DOHH2 (cell line): ENCODE data around the gene ZNF594.

Experiments used
- H3F3A ChIP-seq: fragments of 200-600 bp; sonication (generic), shearing (Covaris generic); 2 replicates; pipeline ENCODE4 v1.6.0; 2016; ENCODE audit warnings: antibody characterized with exemption, mild to moderate bottlenecking; ENCODE audit not compliant: control insufficient read depth, insufficient read depth
- H3K27ac ChIP-seq: fragments of 200-600 bp; sonication (generic); 2 replicates; pipeline ENCODE4 v1.5.1; 2014; ENCODE audit warnings: low read depth, mild to moderate bottlenecking, low read length, moderate library complexity
- H3K27me3 ChIP-seq: fragments of 200-600 bp; sonication (generic); 2 replicates; pipeline ENCODE4 v1.6.1; 2014; ENCODE audit warnings: mild to moderate bottlenecking, low read length, mixed read lengths; ENCODE audit not compliant: control insufficient read depth
- H3K36me3 ChIP-seq: fragments of 200-600 bp; sonication (generic); 2 replicates; pipeline ENCODE4 v1.6.1; 2014; ENCODE audit warnings: mild to moderate bottlenecking, low read length, moderate library complexity, mixed read lengths; ENCODE audit not compliant: control insufficient read depth
- H3K4me1 ChIP-seq: fragments of 200-600 bp; sonication (generic); 2 replicates; pipeline ENCODE4 v1.6.1; 2014; ENCODE audit warnings: mild to moderate bottlenecking, low read length, mixed read lengths; ENCODE audit not compliant: control insufficient read depth
- H3K4me2 ChIP-seq: fragments of 200-600 bp; sonication (generic); 2 replicates; pipeline ENCODE4 v1.6.0; 2014; ENCODE audit warnings: mild to moderate bottlenecking, low read length, moderate library complexity
- H3K4me3 ChIP-seq: fragments of 200-600 bp; sonication (generic); 2 replicates; pipeline ENCODE4 v1.5.1; 2014; ENCODE audit warnings: mild to moderate bottlenecking, low read length, mixed read lengths
- H3K79me2 ChIP-seq: fragments of 200-600 bp; sonication (generic); 2 replicates; pipeline ENCODE4 v1.6.1; 2014; ENCODE audit warnings: mild to moderate bottlenecking, low read length, mixed read lengths; ENCODE audit not compliant: control insufficient read depth
- H3K9me2 ChIP-seq: fragments of 200-600 bp; sonication (generic); replicated peaks from 2 replicates; pipeline ENCODE4 v1.6.1; 2014; ENCODE audit warnings: mild to moderate bottlenecking, low read length, mixed read lengths; ENCODE audit not compliant: control insufficient read depth
- H3K9me3 ChIP-seq: fragments of 200-600 bp; sonication (generic); 2 replicates; pipeline ENCODE4 v1.6.1; 2014; ENCODE audit warnings: antibody characterized with exemption, low read length, mixed read lengths; ENCODE audit not compliant: control insufficient read depth, insufficient read depth
- H4K20me1 ChIP-seq: fragments of 200-600 bp; sonication (generic); 2 replicates; pipeline ENCODE4 v1.6.0; 2014; ENCODE audit warnings: low read depth, mild to moderate bottlenecking, antibody characterized with exemption, low read length, moderate library complexity; ENCODE audit not compliant: control insufficient read depth, insufficient read depth
- EZH2phosphoT487 ChIP-seq: fragments of 200-600 bp; sonication (generic); IDR thresholded peaks from 2 replicates; pipeline ENCODE4 v1.6.1; 2017; ENCODE audit warnings: borderline replicate concordance, mild to moderate bottlenecking, antibody characterized with exemption, low read length, moderate library complexity, mixed read lengths
- TF ChIP-seq, protein P1 (sequence below): fragments of 200-600 bp; sonication (generic); IDR thresholded peaks from one replicate; pipeline ENCODE4 v1.5.1; 2014; ENCODE audit warnings: antibody characterized with exemption, mild to moderate bottlenecking, low read depth, low read length; ENCODE audit not compliant: poor library complexity, severe bottlenecking

The ZNF594 gene

DNA sequence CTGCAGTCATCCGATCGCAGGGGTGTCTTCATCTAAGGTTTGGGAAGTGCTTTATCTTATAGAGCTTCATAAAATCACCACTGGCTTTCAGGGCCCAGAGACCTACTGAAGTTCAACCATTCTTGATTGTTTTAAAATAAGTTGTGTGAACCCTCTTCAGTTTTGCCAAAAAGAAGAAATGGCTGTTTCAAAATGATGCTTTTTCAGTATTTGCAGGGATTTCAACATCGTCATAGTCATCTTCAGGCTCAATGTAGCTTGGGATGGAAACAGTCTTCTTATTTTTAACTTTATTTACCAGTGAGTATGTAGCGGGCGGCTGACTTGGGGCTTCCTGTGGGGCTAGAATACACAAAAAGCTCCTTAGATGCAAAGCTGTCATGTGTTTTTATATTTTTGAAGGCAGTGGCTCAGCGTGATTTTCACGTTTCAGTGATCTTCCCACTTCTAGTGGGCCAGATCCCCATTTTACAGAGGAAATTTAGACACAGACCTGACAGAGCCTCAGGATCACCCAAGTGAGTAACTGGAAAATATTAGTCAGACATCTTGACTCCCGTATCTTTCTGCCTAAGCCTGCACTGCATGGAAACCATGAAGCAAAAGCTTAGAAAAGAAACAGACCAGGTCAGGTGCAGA is 19.1 kb upstream of the ZNF594 start:
- H3K4me2 ChIP-seq, result peak overlapping the region; percentile 74
- no peaks in the 10 kb centered on the region for H3K9me2 ChIP-seq
- no peaks in the 10 kb centered on the region for H3K27me3 ChIP-seq
- H3K9me3 ChIP-seq, result no peaks in the 10 kb centered on the region
- no peaks in the 10 kb centered on the region for H3K79me2 ChIP-seq
- H4K20me1 ChIP-seq, result no peaks in the 10 kb centered on the region
- no peak for TF ChIP-seq EZH2phosphoT487
- TF ChIP-seq, protein P1, sequence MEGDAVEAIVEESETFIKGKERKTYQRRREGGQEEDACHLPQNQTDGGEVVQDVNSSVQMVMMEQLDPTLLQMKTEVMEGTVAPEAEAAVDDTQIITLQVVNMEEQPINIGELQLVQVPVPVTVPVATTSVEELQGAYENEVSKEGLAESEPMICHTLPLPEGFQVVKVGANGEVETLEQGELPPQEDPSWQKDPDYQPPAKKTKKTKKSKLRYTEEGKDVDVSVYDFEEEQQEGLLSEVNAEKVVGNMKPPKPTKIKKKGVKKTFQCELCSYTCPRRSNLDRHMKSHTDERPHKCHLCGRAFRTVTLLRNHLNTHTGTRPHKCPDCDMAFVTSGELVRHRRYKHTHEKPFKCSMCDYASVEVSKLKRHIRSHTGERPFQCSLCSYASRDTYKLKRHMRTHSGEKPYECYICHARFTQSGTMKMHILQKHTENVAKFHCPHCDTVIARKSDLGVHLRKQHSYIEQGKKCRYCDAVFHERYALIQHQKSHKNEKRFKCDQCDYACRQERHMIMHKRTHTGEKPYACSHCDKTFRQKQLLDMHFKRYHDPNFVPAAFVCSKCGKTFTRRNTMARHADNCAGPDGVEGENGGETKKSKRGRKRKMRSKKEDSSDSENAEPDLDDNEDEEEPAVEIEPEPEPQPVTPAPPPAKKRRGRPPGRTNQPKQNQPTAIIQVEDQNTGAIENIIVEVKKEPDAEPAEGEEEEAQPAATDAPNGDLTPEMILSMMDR, result no peak
- peak overlapping the region; percentile 94 for H3K27ac ChIP-seq
- peaks cover 60% of the 10 kb centered on the region for H3K4me1 ChIP-seq
- peaks cover 24% of the 10 kb centered on the region for H3F3A ChIP-seq
- H3K4me3 ChIP-seq, result peak overlapping the region; percentile 59
- H3K36me3 ChIP-seq, result peaks cover 8% of the 10 kb centered on the region

DNA sequence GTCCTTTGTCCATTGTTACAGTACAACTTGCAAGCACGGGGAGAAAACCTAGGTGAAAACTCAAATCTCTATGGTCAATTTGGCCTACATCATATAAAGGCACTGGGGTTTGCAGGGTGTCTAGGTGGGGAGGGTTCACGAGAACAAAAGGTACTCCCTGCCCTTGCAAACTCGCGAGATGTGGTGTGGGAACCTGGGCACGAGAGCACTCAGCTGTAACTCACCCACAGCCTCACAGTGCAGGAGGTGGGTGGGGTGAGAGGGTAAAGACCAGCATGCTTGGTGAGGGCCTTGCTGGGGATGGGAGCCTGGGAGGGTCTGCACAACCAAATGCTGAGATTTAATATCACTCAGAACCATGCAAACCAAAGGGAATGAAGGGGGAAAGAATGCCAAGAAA is 18.4 kb upstream of the ZNF594 start:
- peaks cover 8% of the 10 kb centered on the region for H3K36me3 ChIP-seq
- H3F3A ChIP-seq, result peaks cover 24% of the 10 kb centered on the region
- no peaks in the 10 kb centered on the region for H3K9me2 ChIP-seq
- H3K4me3 ChIP-seq, result peak overlapping the region; percentile 59
- peaks cover 63% of the 10 kb centered on the region for H3K4me1 ChIP-seq
- H4K20me1 ChIP-seq, result no peaks in the 10 kb centered on the region
- TF ChIP-seq, protein P1, result no peak
- TF ChIP-seq EZH2phosphoT487, result no peak
- H3K27ac ChIP-seq, result peak overlapping the region; percentile 94
- no peaks in the 10 kb centered on the region for H3K27me3 ChIP-seq
- no peaks in the 10 kb centered on the region for H3K9me3 ChIP-seq
- H3K4me2 ChIP-seq, result peak overlapping the region; percentile 74
- H3K79me2 ChIP-seq, result no peaks in the 10 kb centered on the region

DNA sequence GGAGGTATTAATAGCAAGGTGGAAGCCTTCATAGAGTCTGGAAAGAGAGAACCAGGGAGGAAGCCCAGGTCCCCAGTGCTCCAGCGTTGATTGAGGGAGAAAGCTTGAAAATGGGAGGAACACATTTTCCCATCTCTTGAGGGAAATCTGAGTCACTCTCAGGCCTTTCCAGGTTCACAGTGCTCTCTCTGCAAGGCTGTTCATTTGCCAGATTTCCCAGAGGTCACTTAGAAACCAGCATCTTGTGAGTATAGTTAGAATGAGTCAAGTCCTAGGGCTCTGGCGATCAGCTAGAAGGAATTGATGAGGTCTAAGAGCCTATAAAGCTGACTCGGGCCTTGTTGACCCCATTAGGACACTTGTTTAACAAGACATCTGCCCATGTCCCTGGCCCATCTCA is 17.7 kb upstream of the ZNF594 start:
- Histone ChIP-seq H3K4me1 (peaks cover 63% of the 10 kb centered on the region), H4K20me1 (no peaks in the 10 kb centered on the region), H3K79me2 (no peaks in the 10 kb centered on the region), H3K9me3 (no peaks in the 10 kb centered on the region), H3F3A (peaks cover 24% of the 10 kb centered on the region), H3K27me3 (no peaks in the 10 kb centered on the region), H3K36me3 (peaks cover 8% of the 10 kb centered on the region), H3K27ac (peak overlapping the region; percentile 94), H3K9me2 (no peaks in the 10 kb centered on the region), H3K4me3 (peak overlapping the region; percentile 59), H3K4me2 (peak overlapping the region; percentile 74)
- TF ChIP-seq, protein P1, result no peak
- TF ChIP-seq EZH2phosphoT487, result no peak
